ENCODE results near the gene TLDC2.

- TF ChIP-seq SIN3A (IDR thresholded peaks at IDR 0.05; ENCODE audit: borderline replicate concordance, insufficient read depth, low read length) (no peak), TAF1 (IDR thresholded peaks at IDR 0.05; ENCODE audit: borderline replicate concordance, insufficient read depth, low read length) (no peak), POLR2AphosphoS5 (IDR thresholded peaks at IDR 0.05; ENCODE audit: low read depth, low read length) (no peak), REST (IDR thresholded peaks at IDR 0.05; ENCODE audit: insufficient read depth in 1 of 2, low read depth in 2 of 2, low read length in 2 of 2) (no peak), FOXP2 (optimal IDR thresholded peaks at IDR 0.05; ENCODE audit: borderline replicate concordance, extremely low read depth, extremely low read length, insufficient read depth) (no peak)
These were observed 14.4 kb upstream of the TLDC2 start for GRCh38 chr20:36861625-36861874.

All from PFSK-1 (cell line).